Hematopoietic multipotent progenitor cell treated with erythropoietin and hydrocortisone succinate and interleukin-3 and kit ligand, for 6 days (in vitro differentiated cells): Measurements from ENCODE around the gene ALK.

ENCODE experiments used
- DNase-seq: peaks from one replicate; pipeline ENCODE4 v3.0.0-alpha.2; 2015

Gene ALK

DNA sequence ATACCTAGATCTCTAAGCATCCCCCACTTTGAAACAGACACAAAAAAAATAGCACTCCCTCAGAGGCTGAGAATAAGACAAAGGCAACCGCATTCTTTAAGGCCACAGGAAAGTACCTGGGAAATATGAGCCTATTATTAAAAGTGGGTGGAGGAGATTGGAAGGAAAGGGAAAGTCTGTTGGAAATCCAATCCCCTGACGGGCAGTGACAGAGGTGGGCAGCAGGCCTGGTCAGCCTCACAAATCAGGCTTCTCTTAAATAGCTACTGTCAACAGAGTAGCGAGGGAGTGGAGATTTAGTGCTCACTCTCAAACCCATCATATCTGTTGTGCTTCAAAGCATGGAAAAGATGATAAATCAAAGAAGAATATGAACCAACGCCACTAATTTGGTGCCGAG is 324.4 kb downstream of the ALK start:
- DNase-seq: no peak

DNA sequence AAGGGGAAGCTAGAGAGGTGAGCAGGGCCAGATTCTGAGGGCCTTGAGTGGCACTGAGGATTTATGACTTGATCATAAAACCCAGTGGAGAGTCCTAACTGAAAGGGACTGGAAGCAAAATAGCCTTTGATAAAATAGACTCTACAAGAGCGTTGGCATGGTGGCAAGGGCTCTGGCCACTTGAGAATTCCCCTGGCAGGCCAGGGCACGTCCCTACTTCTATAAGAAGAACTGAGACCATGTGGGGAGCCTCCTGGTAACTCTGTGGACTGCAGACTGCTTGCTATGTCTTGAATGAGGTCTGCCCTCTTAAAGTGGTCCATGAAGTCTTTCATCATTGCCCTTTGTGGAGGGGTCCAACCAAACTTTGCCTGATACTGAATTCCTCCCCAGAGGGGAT is 324.8 kb downstream of the ALK start:
- no peak for DNase-seq

DNA sequence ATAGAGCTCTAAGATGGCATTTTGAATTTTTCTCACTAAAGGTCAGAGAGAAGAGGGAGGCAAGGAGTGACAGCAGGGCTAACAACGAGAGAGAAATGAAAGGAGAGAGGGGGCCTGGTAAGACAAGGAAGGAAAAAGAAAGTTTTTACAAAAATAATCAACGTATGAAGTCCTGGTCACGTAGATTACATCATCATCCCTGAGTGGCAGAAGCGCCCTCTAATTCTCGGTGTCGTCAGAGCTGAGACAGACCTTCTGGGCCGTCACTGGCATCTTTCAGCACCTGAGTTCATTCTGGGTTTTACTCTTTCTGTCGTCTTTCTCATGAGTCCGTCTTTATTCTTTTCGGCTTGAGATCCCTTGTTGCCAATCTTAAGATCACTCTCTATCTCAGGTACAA is 329.8 kb downstream of the ALK start:
- DNase-seq: no peak

DNA sequence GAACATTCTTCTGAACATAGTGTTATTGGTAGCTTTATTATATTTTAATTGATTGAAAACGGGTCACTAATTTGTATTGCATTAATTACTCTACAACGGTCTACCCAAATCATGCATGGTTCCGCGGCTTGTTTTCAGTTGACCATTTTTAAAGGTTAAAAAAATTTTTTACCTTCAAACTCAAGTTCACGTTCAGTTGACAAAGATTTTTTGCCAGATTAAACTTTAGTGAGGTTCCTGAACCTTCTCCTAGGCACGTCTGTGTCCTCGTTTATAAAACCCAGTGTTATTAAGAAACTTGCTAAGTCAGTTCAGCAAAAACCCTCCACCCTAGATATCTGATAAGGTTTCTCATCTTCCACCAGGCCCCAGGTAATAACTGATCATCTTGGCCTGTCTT is 331.2 kb downstream of the ALK start:
- DNase-seq: no peak

DNA sequence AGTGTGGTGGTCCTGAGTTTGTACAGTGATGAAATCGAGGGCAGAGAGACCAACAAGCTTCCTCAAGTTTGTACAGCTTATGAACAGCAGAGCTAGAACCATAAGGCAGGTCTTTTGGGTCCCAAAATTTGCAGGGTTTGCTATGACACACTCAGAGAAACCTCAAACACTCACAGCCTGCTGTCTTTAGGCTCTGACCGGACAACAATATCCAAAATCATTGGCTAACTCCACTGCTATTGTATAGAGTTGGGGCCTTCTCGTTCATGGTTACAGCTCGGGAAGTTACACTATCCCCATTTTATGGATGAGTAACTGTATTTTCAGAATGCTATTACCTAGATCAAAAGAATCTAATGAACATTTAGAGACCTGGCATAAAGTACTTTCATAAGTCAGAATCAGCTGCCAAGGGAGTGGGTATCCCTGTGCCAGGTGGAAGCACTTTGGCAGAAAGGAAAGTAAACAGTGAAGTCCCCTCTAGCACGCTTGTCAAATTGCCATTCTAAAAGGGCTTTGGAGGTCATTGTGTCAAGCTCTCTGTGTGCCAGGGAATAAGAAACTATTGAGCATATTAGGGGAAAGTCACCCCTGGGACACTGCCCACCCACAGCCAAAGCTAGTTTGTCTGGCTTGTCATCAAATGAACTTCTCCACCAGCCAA is 331.8 kb downstream of the ALK start:
- no peak for DNase-seq

DNA sequence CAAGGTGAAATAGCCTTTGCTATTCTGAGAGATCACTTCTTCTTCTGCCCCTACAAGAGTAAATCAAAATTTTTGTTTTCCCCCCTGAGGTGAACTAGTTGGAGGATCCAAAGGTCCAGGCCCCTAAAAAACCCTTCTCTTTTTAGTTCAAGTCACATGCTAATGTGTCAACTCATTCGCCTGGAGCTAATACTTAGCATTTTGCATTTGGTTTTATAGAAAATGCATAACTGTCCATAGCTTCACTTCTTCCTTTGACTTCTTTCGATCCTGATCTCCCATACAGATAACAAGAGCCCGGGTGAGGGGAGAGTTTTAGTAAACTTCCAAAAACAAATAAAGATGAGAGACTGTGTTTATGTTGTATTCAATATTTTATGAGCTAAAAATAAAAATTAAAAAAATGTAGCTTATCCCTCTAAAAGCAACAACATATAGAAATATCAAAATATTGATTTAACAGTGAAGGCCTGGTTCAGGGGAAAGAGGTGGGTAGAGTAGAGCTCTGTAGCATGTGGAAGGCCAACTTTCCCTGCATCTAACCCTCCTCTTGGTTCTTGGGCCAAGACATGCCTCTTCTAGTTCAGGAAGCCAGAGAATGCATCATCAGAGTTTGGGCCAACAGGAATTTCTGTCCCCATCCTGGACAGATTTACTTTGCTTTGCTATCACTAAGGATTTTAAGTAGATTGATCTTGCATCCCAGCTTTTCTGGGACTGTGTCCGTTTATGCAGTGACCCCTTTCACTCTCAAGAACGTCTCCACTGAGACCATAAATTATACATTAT is 333.8 kb downstream of the ALK start:
- no peak for DNase-seq

DNA sequence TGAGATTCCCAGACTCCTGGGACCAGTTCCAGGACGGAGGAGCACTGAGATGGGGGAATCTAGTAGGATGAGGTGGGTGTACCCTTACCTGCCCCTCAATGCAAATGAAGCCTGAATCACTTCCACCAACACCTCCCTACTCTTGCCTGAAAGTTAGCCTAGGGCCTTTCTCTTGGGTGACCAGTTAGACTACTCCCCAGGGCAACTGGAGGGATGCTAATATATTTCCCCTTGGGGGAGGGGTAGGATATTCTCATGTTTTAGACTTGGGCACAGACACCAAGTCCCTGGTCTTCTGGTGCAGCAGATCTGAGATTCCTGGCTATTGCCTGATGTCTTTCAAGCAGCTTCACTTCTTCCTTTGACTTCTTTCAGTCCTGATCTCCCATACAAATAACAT is 334.5 kb downstream of the ALK start:
- no peak for DNase-seq

DNA sequence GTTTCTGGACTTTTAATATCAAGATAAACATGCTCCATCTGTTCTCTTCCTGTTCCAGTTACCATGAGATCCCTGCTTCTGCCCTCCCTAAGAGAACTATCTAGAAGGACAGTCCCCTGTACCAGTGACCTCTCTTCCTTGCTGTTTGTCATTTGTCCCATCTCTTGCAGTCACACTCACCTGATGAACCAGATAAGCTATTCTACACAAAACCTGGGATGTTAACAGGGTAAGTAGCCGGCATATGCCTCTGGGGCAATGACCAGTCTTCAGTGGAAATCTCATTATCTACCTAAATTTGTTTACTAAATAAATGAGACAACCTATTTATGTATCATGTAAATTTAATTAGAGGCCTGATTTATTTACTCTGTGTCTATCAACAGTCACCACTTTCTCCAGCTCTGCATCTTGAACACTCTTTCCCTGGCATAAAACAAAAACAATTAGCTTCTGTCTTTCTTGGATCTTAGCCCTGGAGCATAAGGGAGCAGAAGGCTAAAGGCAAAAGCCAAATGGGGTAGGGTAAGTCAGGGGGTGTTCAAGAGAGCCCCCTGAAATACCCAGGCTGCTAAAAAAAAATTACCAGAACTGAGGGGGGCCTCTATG is 337.7 kb downstream of the ALK start:
- DNase-seq: no peak

DNA sequence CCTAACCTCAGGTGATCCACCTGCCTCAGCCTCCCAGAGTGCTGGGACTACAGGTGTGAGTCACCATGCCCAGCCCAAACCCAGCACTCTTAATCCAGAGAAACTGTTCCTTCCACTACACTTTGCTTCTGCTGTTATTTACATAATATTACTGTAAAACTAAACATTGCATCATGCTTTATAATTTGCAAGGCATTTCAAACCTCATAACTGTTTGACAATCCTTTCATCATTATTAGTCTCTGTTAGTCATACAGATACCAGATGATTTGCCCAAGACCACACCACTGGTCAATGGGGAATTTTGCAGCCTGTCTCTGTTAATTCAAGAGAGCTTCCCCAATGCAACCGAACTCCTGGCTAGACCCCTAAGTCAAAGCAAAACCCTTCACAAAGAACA is 338.3 kb downstream of the ALK start:
- DNase-seq: no peak

DNA sequence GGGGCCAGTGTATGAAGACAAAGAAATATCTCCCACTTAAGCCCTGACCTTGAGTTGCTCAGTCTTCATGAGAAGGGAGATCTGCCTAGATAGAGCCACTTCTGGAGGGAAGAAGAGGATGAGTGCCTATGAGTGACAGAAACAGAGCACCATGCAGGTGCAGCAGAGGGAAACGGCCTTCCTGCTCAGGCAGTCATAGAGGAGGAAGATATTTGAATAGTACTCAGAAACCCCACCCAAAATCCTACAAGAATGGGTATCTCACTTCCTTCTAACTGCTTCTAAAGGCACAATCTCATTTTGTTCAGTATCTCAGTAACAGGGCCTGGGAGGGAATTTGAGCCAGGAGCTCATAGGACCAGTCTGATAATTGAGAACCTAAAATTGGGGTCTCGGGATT is 339.3 kb downstream of the ALK start:
- no peak for DNase-seq

DNA sequence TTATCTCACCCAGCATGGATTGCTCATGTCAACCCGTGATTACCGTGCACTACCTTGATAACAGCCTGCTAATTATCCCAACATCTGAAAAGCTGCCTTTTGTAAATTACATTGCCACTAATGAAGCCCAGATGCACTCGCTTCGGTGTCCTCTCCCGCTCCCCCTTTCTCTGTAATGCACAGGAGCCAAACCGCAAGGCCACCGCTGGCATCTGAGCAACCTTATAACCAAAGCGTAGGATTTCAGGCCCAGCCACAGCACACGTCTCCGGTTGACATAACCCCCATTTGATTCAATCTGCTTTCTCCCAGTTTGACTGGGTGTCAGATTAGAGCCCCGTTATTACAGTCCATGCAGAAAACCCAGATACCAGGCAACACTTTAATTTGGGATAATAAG is 341.2 kb downstream of the ALK start:
- no peak for DNase-seq

DNA sequence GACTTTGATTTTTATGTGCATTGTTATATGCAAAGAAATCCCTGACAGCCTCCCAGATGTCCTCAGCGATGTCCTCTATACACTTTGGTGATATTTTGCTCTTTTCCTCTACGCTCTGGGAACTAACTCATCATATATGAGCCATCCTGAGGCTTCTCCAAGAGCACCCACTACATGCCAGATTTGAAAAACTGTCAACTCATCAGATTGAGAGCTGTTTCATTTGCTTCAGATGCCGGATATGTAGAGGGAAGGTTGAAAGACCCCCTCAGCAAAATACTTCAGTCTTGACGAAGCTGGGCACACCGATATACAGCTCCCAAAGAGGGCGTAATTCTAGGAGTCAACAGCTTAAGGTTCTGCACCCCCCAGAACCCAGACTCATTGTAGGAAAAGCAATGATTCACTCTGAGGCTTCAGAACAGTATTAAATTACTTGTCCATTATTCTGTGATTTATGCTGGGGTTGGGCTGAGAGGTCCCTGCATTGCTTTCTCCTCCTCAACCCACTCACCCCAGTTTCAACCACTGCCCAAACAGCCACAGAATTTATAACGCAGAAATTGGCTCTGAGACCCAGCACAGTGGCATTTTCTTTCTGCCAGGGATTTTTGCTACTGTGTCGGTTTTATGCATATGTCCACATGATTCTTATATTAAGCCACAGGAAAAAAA is 341.8 kb downstream of the ALK start:
- DNase-seq: no peak

DNA sequence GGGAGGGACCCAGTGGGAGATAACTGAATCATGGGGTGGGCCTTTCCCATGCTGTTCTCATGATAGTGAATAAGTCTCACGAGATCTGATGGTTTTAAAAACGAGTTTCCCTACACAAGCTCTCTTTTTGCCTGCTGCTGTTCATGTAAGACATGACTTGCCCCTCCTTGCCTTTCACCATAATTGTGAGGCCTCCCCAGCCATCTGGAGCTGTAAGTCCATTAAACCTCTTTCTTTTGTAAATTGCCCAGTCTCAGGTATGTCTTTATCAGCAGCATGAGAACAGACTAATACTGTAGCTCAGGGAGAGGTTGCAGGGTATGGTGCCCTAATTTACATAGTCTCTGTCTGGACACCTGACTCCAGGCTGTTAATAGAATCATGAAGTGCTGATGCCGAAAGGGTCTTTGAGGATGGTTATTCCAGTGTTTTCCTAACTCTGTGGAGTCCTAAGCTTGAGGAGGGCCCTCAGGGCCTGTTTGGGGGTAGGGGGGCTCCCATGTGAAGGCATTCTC is 343.2 kb downstream of the ALK start:
- DNase-seq: no peak

DNA sequence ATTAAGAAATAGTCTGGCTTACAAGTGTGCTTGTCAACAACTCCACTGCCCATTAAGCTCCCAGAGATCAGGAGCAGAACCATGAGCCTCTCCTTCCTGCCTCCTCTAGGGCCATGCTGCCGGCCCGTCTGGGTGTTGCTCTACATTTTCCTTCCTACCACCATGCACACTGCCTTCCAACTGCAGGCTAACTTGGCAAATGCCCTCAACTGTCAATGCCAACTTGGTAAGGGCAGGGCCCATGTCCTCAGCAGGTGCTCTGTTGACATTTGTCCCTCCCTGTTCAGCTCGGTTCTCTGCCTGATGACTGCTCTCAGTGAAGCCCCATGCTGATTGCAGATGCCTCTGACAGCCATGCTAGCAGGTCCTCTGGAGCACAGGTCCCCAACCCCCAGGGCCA is 345.2 kb downstream of the ALK start:
- no peak for DNase-seq

DNA sequence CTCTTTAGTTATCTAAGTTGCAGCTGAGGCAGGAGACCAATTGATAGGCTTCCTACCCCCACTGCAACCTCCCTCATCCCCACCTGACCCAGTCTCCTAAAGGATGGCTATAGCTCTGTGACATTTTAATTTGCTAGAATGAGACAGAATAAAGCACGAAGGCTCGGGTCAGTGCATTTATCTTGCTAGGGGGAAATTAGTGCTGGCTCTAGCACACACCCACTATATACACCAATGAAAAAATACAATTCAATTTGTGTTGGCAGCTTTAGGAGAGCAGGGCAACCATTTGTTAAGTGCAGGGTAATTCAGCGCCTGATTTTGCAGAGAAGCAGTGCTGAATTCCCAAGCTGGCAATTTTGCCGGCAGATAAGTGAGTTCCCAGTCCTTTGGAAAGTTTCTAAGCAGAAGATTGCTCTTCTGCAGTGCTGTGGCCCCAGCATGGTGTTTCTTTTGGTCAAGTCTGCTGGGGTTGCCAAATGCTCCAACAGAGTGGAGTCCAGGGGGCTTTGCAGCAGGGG is 346.0 kb downstream of the ALK start:
- no peak for DNase-seq

DNA sequence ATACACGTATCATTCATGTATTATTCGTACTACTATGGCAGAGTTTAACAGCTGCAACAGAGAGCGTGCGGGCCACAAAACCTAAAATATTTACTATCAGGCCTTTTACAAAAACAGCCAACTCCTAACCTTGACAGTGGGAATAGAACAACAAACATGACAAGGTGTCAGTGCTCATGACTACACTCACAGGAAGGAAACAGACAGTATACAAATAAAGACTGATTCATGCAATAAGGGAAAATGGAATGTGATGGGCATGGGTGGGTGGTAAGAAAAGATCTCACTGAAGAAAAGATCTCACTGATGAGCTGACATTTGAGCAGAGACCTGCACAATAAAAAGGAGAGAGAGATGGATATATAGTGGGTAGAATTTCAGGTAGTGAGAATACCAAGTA is 347.8 kb downstream of the ALK start:
- no peak for DNase-seq

DNA sequence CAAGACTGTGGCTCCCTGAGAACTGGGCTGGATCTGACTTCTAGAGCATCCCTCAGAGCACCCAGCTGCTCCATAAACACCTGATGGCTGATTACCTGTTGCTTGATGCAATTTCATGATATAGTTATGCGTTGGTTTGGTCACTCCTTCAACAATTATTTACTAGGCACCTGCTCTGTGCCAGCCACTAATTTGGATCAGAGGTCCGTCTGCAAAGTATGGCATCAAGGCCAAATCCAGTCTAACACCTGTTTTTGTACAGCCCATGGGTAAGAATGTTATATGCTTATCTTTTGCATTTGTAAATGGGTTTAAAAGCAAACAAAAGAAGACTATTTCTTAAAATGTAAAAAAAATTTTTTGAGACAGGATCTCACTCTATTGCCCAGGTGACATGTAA is 348.2 kb downstream of the ALK start:
- no peak for DNase-seq

DNA sequence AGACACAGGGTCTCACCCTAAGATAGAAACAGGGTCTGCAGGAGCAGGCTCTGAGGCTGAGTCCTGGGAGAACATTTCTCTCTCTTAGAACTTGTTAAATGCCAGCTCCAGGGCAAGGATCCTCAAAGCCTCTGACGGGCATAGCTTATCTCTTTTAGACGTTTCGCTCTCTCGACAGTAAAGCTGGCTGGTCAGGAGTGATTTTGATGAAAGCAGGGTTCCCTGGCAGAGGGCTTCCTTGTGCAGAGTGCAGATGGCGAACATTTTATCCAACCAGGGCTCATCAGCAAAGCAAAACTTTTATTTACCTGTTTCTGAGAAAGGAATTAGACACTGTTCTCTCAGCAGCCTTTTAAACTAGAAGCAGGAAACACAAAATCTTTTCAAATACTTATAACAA is 350.8 kb downstream of the ALK start:
- no peak for DNase-seq

DNA sequence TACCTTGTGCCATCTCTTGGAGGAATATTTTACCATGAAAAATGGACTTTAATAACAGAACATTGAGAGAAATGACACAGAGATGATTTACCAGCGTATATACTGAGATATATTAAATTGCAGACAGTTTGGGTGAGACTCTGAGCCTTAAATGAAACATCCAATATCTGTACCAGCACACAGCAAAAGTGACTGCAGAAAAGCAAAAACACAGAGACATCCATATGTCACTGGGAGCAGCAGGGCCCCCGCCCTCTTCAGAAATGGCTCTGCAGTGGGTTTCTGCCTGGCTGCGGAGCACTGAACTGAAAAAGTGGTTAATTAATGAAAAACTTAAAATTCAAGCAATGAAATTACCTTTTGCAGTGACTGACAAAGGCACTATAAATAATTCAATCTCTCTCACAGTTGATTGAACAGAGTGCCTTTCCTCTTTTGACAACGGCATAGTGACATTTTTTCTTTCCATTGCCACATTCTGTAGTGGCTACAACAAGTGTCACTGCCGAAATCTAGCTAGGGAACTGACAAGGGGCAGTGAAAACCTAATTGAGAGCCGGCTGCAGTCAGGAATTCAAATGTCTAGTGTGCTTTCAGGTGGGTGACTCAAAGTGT is 353.4 kb downstream of the ALK start:
- no peak for DNase-seq

DNA sequence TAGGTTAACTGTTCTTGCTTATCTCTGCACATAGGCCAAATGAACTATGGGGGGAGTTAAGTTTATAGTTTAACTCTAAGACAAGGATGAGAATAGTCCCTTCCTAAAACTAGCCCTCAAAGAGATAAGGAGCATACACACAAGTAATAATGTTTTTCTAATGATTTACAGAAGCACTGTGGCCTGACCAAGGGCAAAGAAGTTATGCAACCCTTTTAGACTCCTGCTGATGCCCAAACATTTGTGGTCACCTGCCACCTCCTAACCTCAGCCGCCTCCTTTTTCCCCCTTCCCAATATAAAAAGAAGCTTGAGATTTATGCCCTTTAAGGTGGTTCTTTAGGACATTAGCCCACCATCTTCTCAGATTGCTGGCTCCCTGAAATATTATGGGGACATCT is 357.7 kb downstream of the ALK start:
- DNase-seq: no peak

DNA sequence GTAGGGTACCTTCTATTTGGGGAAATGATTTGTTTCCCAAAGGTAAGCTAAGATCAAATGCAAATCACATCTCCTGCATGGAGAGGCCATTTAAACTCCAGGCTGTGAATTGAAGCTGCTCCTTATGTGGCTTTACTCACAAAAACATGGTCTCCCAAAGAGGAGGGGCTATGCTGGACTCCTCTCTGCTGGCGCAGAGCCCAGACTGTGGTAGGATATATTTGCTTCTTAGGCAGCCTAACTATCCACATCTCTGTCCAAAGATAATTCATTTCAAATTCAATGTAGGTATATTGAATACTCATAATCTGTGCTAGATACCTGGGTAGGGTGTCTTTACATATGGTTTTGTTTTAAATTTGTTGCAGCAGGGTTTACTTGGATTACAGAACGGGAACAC is 358.5 kb downstream of the ALK start:
- peak; percentile 12 for DNase-seq

DNA sequence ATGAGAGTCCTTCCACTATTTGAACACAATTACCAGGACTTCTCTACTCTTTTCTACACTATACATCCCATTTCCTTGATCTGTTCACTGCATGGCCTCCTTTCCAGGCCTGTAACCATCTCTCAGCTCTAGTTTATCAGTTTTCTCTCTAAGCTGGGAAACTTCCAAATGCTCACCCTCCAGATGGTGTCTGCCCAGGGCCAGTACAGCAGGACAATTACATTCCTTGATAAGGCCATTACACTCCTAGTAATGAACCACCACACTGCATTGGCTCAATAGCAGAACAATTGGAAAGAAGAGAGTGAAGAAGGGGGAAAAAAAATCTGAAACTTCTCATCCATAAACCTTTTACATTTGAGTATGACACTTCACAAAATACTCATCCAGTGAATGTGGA is 359.1 kb downstream of the ALK start:
- no peak for DNase-seq

DNA sequence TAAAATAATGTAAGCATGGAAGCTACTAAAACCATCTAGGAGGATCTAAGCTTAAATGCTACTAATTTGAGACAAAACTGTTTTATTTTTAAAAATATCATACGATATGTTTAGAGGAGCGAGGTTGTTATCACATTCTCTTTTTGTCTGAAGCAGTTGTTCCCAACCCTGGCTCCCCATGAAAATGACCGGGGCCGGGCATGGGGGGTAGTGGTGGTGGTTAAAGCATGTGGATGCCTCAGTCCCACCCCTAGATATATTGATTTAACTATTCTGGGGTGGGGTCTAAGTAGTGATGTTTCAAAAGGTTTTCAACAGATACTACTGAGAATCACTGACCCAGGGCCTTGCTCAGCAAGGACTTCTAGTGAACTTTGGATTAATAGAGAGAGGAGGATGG is 359.8 kb downstream of the ALK start:
- DNase-seq: no peak
